ENCODE results near the gene SNX27. TPM values are rescaled to one million over a fixed set of nuclear protein-coding genes. Genes with fewer than 3 reads are reported as not detected.

Gene SNX27
- total RNA-seq, 2 donors from 2014 or later, result 41.2 to 47.3 TPM

GRCh38 chr1:151613282-151613780 lies 1.5 kb downstream of the SNX27 start:
- 7% methylated on average over 8 to 9 of the region's 9 CpGs for WGBS, 2 experiments (ENCODE audit: insufficient coverage in 1 of 2, insufficient read length in 1 of 2)
- Histone ChIP-seq H3K36me3 (ENCODE audit: control insufficient read depth, insufficient read depth, low read length) (no peaks in the 10 kb centered on the region), H3K9me3 (ENCODE audit: control insufficient read depth, low read length) (no peaks in the 10 kb centered on the region), H3K27ac (ENCODE audit: low read depth, low read length) (no peak overlapping the region), H3K4me3 (ENCODE audit: low read length) (peak overlapping the region; percentile 97), H3K27me3 (ENCODE audit: control insufficient read depth, insufficient read depth, low read length, poor library complexity, severe bottlenecking) (no peaks in the 10 kb centered on the region), H3K9ac (ENCODE audit: extremely low read depth, low read length, poor library complexity, severe bottlenecking) (peak overlapping the region; percentile 71), H3K4me1 (ENCODE audit: control insufficient read depth, insufficient read depth, low read length) (no peaks in the 10 kb centered on the region)
- no peaks in the 10 kb centered on the region for H3K27me3 Mint-ChIP-seq (ENCODE audit: insufficient read depth)
- H3K4me3 Mint-ChIP-seq, result peak overlapping the region; percentile 93
- no peaks in the 10 kb centered on the region for H3K9me3 Mint-ChIP-seq
- no peaks in the 10 kb centered on the region for H3K36me3 Mint-ChIP-seq (ENCODE audit: low read depth)
- peak; percentile 61 for DNase-seq
- H3K27ac Mint-ChIP-seq, result peak overlapping the region; percentile 93
- peaks cover 19% of the 10 kb centered on the region for H3K4me1 Mint-ChIP-seq
- TF ChIP-seq CTCF (conservative IDR thresholded peaks at IDR 0.05), result no peak

GRCh38 chr1:151615711-151616504 lies 4.1 kb downstream of the SNX27 start:
- no peaks in the 10 kb centered on the region for H3K9me3 Mint-ChIP-seq
- no peak for DNase-seq
- Histone ChIP-seq H3K9me3 (ENCODE audit: control insufficient read depth, low read length) (no peaks in the 10 kb centered on the region), H3K27ac (ENCODE audit: low read depth, low read length) (no peak overlapping the region), H3K36me3 (ENCODE audit: control insufficient read depth, insufficient read depth, low read length) (no peaks in the 10 kb centered on the region), H3K4me3 (ENCODE audit: low read length) (peak overlapping the region; percentile 62), H3K27me3 (ENCODE audit: control insufficient read depth, insufficient read depth, low read length, poor library complexity, severe bottlenecking) (no peaks in the 10 kb centered on the region), H3K9ac (ENCODE audit: extremely low read depth, low read length, poor library complexity, severe bottlenecking) (no peak overlapping the region), H3K4me1 (ENCODE audit: control insufficient read depth, insufficient read depth, low read length) (peaks cover 4% of the 10 kb centered on the region)
- TF ChIP-seq CTCF (conservative IDR thresholded peaks at IDR 0.05), result no peak
- H3K27me3 Mint-ChIP-seq (ENCODE audit: insufficient read depth), result no peaks in the 10 kb centered on the region
- H3K4me3 Mint-ChIP-seq, result no peak overlapping the region
- H3K36me3 Mint-ChIP-seq (ENCODE audit: low read depth), result no peaks in the 10 kb centered on the region
- WGBS, 2 experiments (ENCODE audit: insufficient coverage in 1 of 2, insufficient read length in 1 of 2), result 79 to 94% methylated on average over 4 of the region's 4 CpGs
- H3K27ac Mint-ChIP-seq, result no peak overlapping the region
- peaks cover 34% of the 10 kb centered on the region for H3K4me1 Mint-ChIP-seq

GRCh38 chr1:151616505-151616849 lies 4.6 kb downstream of the SNX27 start:
- TF ChIP-seq CTCF (conservative IDR thresholded peaks at IDR 0.05), result no peak
- no peaks in the 10 kb centered on the region for H3K9me3 ChIP-seq (ENCODE audit: control insufficient read depth, low read length)
- 95 to 100% methylated on average over 3 of the region's 3 CpGs for WGBS, 2 experiments (ENCODE audit: insufficient coverage in 1 of 2, insufficient read length in 1 of 2)
- Mint-ChIP-seq H3K4me3 (no peak overlapping the region), H3K27ac (no peak overlapping the region), H3K27me3 (ENCODE audit: insufficient read depth) (no peaks in the 10 kb centered on the region), H3K36me3 (ENCODE audit: low read depth) (no peaks in the 10 kb centered on the region), H3K9me3 (no peaks in the 10 kb centered on the region), H3K4me1 (peaks cover 38% of the 10 kb centered on the region)
- DNase-seq, result no peak
- H3K27ac ChIP-seq (ENCODE audit: low read depth, low read length), result no peak overlapping the region
- no peak overlapping the region for H3K9ac ChIP-seq (ENCODE audit: extremely low read depth, low read length, poor library complexity, severe bottlenecking)
- no peaks in the 10 kb centered on the region for H3K27me3 ChIP-seq (ENCODE audit: control insufficient read depth, insufficient read depth, low read length, poor library complexity, severe bottlenecking)
- no peaks in the 10 kb centered on the region for H3K36me3 ChIP-seq (ENCODE audit: control insufficient read depth, insufficient read depth, low read length)
- H3K4me3 ChIP-seq (ENCODE audit: low read length), result peak overlapping the region; percentile 62
- H3K4me1 ChIP-seq (ENCODE audit: control insufficient read depth, insufficient read depth, low read length), result peaks cover 4% of the 10 kb centered on the region
